NCI-H2227 (cell line): Measurements from ENCODE around the gene ZBTB3.
"Not testable (repeated sequence)": the region's sequence is repeated elsewhere in the genome, so short reads cannot be mapped to it uniquely, and the experiment has no call there.

Experiments
- DNase-seq: peaks from one replicate; lab custom pipeline; 2025; ENCODE audit not compliant: unreplicated experiment; lab: John Stamatoyannopoulos, UW

ZBTB3 gene

GRCh38 chr11:62753736-62754603 is at the start of gene ZBTB3:
TSS of gene ZBTB3 (minus strand) at chr11:62754160. CDS start at chr11:62753664, 496 bp downstream.
- peak; percentile 98 for DNase-seq

GRCh38 chr11:62801071-62801470 is 47.1 kb upstream of the ZBTB3 start:
- DNase-seq = no peak

- no peak for DNase-seq
Observed at GRCh38 chr11:62799486-62799885, 45.5 kb upstream of the ZBTB3 start.

GRCh38 chr11:62796281-62796680 is 42.3 kb upstream of the ZBTB3 start:
- DNase-seq = no peak

- no peak for DNase-seq
Observed at GRCh38 chr11:62794201-62794775, 40.3 kb upstream of the ZBTB3 start.

GRCh38 chr11:62792202-62792575 is 38.2 kb upstream of the ZBTB3 start:
- peak; percentile 79 for DNase-seq

GRCh38 chr11:62791501-62792201 is 37.7 kb upstream of the ZBTB3 start, which contains the start of gene TMEM223:
TSS of gene TMEM223 (minus strand) at chr11:62792006. CDS start at chr11:62791994, 12 bp downstream.
- peak; percentile 93 for DNase-seq

GRCh38 chr11:62789576-62789975 is 35.6 kb upstream of the ZBTB3 start:
- DNase-seq = no peak

- DNase-seq = no peak
Observed at GRCh38 chr11:62788991-62789390, 35.0 kb upstream of the ZBTB3 start.

- peak; percentile 98 for DNase-seq
Observed at GRCh38 chr11:62787005-62787759, 33.2 kb upstream of the ZBTB3 start, which contains the start of gene TMEM179B. TSS of gene TMEM179B (plus strand) at chr11:62787402. CDS start at chr11:62787432, 30 bp downstream.

- DNase-seq = peak; percentile 91
Observed at GRCh38 chr11:62786318-62787004, 32.5 kb upstream of the ZBTB3 start.

- DNase-seq = no peak
Observed at GRCh38 chr11:62782753-62783152, 28.8 kb upstream of the ZBTB3 start.

- DNase-seq = no peak
Observed at GRCh38 chr11:62778441-62778840, 24.5 kb upstream of the ZBTB3 start.

- DNase-seq = no peak
Observed at GRCh38 chr11:62777389-62777788, 23.4 kb upstream of the ZBTB3 start.

- no peak for DNase-seq
Observed at GRCh38 chr11:62775646-62776045, 21.7 kb upstream of the ZBTB3 start.

- DNase-seq = no peak
Observed at GRCh38 chr11:62774407-62774806, 20.4 kb upstream of the ZBTB3 start.

- peak; percentile 99 for DNase-seq
Observed at GRCh38 chr11:62771144-62772021, 17.4 kb upstream of the ZBTB3 start, which contains the start of gene TAF6L. TSS of gene TAF6L (plus strand) at chr11:62771396. CDS start at chr11:62775784, 4,388 bp downstream.

GRCh38 chr11:62770778-62771143 is 16.8 kb upstream of the ZBTB3 start:
- peak; percentile 60 for DNase-seq

GRCh38 chr11:62760867-62761227 is 6.9 kb upstream of the ZBTB3 start:
- not testable (repeated sequence) for DNase-seq
